ENCODE measurements around the gene SRGAP3. TPM values are rescaled to one million over a fixed set of nuclear protein-coding genes. Genes with fewer than 3 reads are reported as not detected.

SRGAP3 gene
- total and polyA plus RNA-seq, 2 donors (not counting 1 experiment from before 2014, with no cell fraction given): 1.4 to 1.5 TPM

- no peak overlapping the region for H3K4me3 ChIP-seq (ENCODE audit: control extremely low read depth in 1 of 5, extremely low read depth in 1 of 5, insufficient read depth in 1 of 5, low read depth in 2 of 5, low read length in 4 of 5)
- 64% methylated on average over 6 of the region's 8 CpGs for WGBS (ENCODE audit: insufficient coverage)
- H3K9me3 ChIP-seq (ENCODE audit: control extremely low read depth in 1 of 3, control insufficient read depth in 2 of 3, insufficient read depth in 1 of 3, low read length in 2 of 3): no peaks in the 10 kb centered on the region
- H3K36me3 ChIP-seq (replicated peaks in 1 of 2; ENCODE audit: control extremely low read depth in 1 of 2, control insufficient read depth in 1 of 2, extremely low read depth in 1 of 2, insufficient read depth in 2 of 2, low read length in 1 of 2): no peaks in the 10 kb centered on the region
- H3K9ac ChIP-seq (ENCODE audit: low read length): no peak overlapping the region
- no peak overlapping the region for H3K4me2 ChIP-seq (replicated peaks; ENCODE audit: low read depth, low read length, poor library complexity, severe bottlenecking)
- H3K27ac ChIP-seq (ENCODE audit: low read length in 2 of 2): no peak overlapping the region
- Mint-ChIP-seq H3K9me3 (ENCODE audit: insufficient read depth) (no peaks in the 10 kb centered on the region), H3K27me3 (peaks cover 19% of the 10 kb centered on the region), H3K27ac (no peak overlapping the region), H3K4me1 (no peaks in the 10 kb centered on the region), H3K4me3 (no peak overlapping the region)
- ATAC-seq (ENCODE audit: low read depth) (no peak), DNase-seq (no peak)
- no peaks in the 10 kb centered on the region for H4K20me1 ChIP-seq (ENCODE audit: control insufficient read depth, insufficient read depth, low read length, poor library complexity, severe bottlenecking)
- ChIA-PET CTCF (no interaction called here), POLR2A (no interaction called here)
- peaks cover 0 to 8% (median 0%) of the 10 kb centered on the region in 4 experiments for H3K27me3 ChIP-seq (replicated peaks in 1 of 4; ENCODE audit: control extremely low read depth in 1 of 4, control insufficient read depth in 3 of 4, insufficient read depth in 4 of 4, low read length in 3 of 4)
- TF ChIP-seq, protein P1, sequence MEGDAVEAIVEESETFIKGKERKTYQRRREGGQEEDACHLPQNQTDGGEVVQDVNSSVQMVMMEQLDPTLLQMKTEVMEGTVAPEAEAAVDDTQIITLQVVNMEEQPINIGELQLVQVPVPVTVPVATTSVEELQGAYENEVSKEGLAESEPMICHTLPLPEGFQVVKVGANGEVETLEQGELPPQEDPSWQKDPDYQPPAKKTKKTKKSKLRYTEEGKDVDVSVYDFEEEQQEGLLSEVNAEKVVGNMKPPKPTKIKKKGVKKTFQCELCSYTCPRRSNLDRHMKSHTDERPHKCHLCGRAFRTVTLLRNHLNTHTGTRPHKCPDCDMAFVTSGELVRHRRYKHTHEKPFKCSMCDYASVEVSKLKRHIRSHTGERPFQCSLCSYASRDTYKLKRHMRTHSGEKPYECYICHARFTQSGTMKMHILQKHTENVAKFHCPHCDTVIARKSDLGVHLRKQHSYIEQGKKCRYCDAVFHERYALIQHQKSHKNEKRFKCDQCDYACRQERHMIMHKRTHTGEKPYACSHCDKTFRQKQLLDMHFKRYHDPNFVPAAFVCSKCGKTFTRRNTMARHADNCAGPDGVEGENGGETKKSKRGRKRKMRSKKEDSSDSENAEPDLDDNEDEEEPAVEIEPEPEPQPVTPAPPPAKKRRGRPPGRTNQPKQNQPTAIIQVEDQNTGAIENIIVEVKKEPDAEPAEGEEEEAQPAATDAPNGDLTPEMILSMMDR (IDR thresholded peaks at IDR 0.05): no peak
- TF ChIP-seq EZH2 (IDR thresholded peaks at IDR 0.05; ENCODE audit: borderline replicate concordance, insufficient read depth, low read depth, low read length, poor library complexity, severe bottlenecking): no peak
- H2AFZ ChIP-seq (ENCODE audit: insufficient read depth, low read depth, low read length, poor library complexity, severe bottlenecking): no peak overlapping the region
- H3K79me2 ChIP-seq (ENCODE audit: control insufficient read depth, insufficient read depth, low read length): no peaks in the 10 kb centered on the region
- intact Hi-C loops (cut with micrococcal nuclease): no loop called here
- no peaks in the 10 kb centered on the region for H3K4me1 ChIP-seq (ENCODE audit: control insufficient read depth in 2 of 2, insufficient read depth in 2 of 2, low read length in 2 of 2)
Measured at GRCh38 chr3:9130345-9131305, 118.8 kb downstream of the SRGAP3 start.

GRCh38 chr3:9129365-9129764 lies 120.1 kb downstream of the SRGAP3 start:
- Histone ChIP-seq H3K4me3 (ENCODE audit: control extremely low read depth in 1 of 5, extremely low read depth in 1 of 5, insufficient read depth in 1 of 5, low read depth in 2 of 5, low read length in 4 of 5) (no peak overlapping the region), H3K9me3 (ENCODE audit: control extremely low read depth in 1 of 3, control insufficient read depth in 2 of 3, insufficient read depth in 1 of 3, low read length in 2 of 3) (no peaks in the 10 kb centered on the region), H3K9ac (ENCODE audit: low read length) (no peak overlapping the region), H3K27ac (ENCODE audit: low read length in 2 of 2) (no peak overlapping the region), H3K4me1 (ENCODE audit: control insufficient read depth in 2 of 2, insufficient read depth in 2 of 2, low read length in 2 of 2) (no peaks in the 10 kb centered on the region), H3K79me2 (ENCODE audit: control insufficient read depth, insufficient read depth, low read length) (no peaks in the 10 kb centered on the region), H3K27me3 (replicated peaks in 1 of 4; ENCODE audit: control extremely low read depth in 1 of 4, control insufficient read depth in 3 of 4, insufficient read depth in 4 of 4, low read length in 3 of 4) (peaks cover 0 to 4% (median 0%) of the 10 kb centered on the region in 4 experiments), H3K4me2 (replicated peaks; ENCODE audit: low read depth, low read length, poor library complexity, severe bottlenecking) (no peak overlapping the region), H2AFZ (ENCODE audit: insufficient read depth, low read depth, low read length, poor library complexity, severe bottlenecking) (no peak overlapping the region), H4K20me1 (ENCODE audit: control insufficient read depth, insufficient read depth, low read length, poor library complexity, severe bottlenecking) (no peaks in the 10 kb centered on the region), H3K36me3 (replicated peaks in 1 of 2; ENCODE audit: control extremely low read depth in 1 of 2, control insufficient read depth in 1 of 2, extremely low read depth in 1 of 2, insufficient read depth in 2 of 2, low read length in 1 of 2) (no peaks in the 10 kb centered on the region)
- H3K27ac Mint-ChIP-seq: no peak overlapping the region
- CTCF ChIA-PET: no interaction called here
- POLR2A ChIA-PET: no interaction called here
- DNase-seq (no peak), ATAC-seq (ENCODE audit: low read depth) (no peak)
- WGBS (ENCODE audit: insufficient coverage): no CpG with 5 or more reads among the region's 2 CpGs
- no peaks in the 10 kb centered on the region for H3K9me3 Mint-ChIP-seq (ENCODE audit: insufficient read depth)
- TF ChIP-seq, protein P1 (IDR thresholded peaks at IDR 0.05): no peak
- TF ChIP-seq EZH2 (IDR thresholded peaks at IDR 0.05; ENCODE audit: borderline replicate concordance, insufficient read depth, low read depth, low read length, poor library complexity, severe bottlenecking): no peak
- intact Hi-C loops (cut with micrococcal nuclease): no loop called here
- no peaks in the 10 kb centered on the region for H3K4me1 Mint-ChIP-seq
- no peak overlapping the region for H3K4me3 Mint-ChIP-seq
- H3K27me3 Mint-ChIP-seq: peaks cover 9% of the 10 kb centered on the region

Measured in B cell (primary cell).